Right renal cortex interstitium (tissue), 3 donors: ENCODE measurements around the gene ZNF521. TPM values are rescaled to one million over a fixed set of nuclear protein-coding genes. Genes with fewer than 3 reads are reported as not detected.
A peak's percentile ranks its signal among the peaks of the same experiment; 100 is the strongest.

Source experiments
- DNase-seq, 3 donors: peaks; one replicate each; pipeline ENCODE4 v3.0.0-alpha.2; 2013; ENCODE audit warnings: low read depth in 3 of 3, low spot score in 2 of 3
- polyA plus RNA-seq, 3 donors: library from polyadenylated mRNA; unstranded; fragments of 120-200 nt; gene quantifications; one replicate each; pipeline ENCODE4 v1.2.1, GENCODE V29; 2013; ENCODE audit not compliant: insufficient read length in 3 of 3

The ZNF521 gene
- polyA plus RNA-seq, 3 donors: 42.2 to 45.1 (median 43.0) TPM

- no peak for DNase-seq
These were observed 11.2 kb downstream of the ZNF521 start for GRCh38 chr18:25340762-25341161.

DNA sequence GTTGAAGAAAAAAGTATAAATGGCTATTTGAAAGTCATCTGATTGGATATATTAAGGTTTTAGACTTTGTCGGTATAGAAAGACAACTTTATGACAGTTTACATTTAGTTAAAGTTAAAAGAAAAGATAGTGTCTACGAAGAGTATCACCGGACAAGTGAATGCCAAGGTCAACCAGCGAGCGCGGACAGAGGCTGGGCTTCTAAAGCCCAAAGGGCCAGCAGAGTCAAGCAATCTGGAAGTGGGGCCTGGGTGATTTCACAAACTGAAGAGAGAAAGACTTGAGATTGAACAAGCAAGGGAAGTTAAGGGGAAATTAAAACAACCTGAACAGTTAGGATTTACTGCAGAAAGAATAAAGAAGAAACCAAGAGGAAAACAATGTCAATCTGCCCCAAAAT lies 16.3 kb downstream of the ZNF521 start:
- no peak for DNase-seq

DNA sequence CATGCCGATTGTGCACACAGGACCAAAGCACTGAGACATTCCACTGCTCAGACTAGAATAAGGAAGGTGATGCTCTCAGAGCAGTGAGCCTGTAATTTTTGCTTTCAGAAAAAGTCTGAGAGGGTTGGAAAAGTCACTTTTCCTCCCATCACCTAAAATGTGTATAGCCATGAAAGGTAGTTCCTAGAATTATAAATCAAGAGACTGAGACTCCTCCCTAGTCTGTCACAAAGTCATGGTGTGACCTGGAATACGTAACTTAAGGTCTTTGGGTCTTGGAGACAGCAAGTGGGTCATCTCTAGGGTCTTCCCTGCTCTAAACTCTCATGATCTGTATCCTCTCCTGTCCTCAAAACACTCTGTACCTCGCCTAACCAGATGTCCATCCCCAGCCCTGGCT lies 16.9 kb downstream of the ZNF521 start:
- no peak for DNase-seq

DNA sequence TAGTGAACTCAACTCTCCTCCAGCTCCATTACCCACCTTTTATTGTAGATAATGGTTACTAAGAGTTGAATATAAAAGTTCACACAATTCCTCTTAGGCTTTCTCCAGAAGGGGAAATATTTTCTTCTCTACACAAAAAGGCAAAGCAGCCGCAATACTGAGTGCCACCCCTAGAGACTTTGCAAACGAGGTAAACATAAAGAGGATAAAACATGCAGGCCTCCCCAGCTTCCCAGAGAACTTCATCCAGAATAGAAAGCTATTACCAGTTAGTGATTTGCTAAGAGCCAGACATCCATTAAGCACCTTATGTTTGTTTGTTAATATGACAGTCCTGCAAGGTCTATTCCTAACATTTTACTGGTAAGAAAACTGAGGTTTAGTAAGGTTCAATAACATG lies 17.4 kb downstream of the ZNF521 start:
- DNase-seq: no peak

DNA sequence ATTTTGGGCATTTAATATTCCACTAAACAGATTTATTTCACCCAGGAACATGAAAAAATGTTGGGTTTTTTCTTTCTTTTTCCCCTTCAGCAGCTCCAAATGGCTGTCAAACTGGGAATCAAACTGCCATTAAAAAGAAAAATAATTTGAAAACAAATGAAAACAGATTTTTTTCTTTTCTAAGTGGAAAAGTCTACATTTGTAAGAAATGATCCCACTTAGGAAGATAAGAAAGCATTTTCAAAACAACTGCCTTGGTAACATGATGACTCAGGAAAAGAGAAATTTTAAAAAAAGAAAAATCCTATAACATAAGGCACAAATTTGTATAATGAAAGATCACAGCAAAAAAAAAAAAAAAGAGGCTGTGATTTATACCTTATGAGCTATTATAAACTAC lies 20.0 kb downstream of the ZNF521 start:
- no peak for DNase-seq

- no peak for DNase-seq
These were observed 22.2 kb downstream of the ZNF521 start for GRCh38 chr18:25329783-25330182.

- DNase-seq: no peak
These were observed 24.4 kb downstream of the ZNF521 start for GRCh38 chr18:25327584-25327983.

- no peak for DNase-seq
These were observed 25.5 kb downstream of the ZNF521 start for GRCh38 chr18:25326361-25326952.

DNA sequence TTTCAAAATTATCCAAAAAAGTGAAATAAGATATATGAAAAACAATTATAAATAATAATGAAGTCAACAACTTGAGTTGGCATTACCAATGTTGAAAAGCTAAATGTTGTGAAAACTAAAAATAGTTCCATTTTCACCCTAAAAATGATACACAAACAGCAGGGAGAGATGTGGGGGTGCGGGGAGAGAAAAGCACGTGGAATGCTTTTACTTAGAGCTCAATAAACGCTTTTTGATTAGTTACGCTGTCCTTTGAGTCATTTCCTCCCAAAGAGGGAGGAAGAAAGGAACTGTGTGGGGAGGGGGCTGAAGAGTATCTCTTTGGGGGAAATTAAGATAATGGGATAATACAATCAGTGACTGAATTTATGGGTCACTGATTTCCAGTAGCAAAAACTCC lies 29.2 kb downstream of the ZNF521 start:
- DNase-seq: no peak

DNA sequence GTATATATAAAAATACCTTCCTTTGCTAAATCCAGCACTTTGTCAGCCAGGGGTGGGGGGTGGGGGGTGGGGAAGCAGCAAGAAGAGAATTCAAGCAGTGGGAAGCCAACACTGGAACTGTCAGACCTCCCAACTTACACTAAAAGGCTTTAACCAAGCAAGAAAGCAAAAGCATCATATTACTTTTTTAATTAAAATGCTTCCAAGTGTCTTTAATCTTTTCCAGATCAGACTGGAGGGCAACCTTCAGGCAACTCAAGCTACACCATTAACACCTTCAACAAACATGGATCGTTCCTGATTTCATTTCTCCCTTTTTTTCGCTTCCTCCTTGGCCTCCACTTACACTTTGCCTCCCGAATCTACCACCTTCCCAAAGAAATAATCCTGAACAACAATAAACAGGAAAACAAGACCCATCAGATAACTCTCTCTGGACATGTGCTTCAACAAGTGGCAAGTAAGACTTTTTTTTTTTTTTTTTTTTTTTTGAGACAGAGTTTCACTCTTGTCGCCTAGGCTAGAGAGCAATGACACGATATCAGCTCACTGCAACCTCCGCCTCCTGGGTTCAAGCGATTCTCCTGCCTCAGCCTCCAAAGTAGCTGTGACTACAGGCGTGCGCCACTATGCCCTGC lies 35.5 kb downstream of the ZNF521 start:
- DNase-seq: peak in 2 of 3 donors; percentile 17 to 26

DNA sequence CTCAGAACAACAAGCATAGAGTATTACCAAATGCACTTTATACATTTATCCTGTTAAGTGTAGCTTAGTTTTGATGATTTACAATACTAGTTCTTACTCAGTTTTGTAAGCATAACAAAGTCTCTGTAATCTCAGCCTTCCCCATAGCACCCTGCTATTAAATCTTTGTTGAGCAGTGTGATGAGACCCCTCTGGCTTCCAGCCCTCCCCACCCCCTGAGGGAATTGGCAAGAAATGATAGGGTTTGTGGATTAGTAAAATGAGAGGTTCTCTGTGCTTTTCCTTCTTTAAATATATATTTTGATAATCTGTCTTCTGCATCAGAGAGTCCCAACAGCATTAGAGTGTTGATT lies 37.2 kb downstream of the ZNF521 start:
- DNase-seq: no peak

DNA sequence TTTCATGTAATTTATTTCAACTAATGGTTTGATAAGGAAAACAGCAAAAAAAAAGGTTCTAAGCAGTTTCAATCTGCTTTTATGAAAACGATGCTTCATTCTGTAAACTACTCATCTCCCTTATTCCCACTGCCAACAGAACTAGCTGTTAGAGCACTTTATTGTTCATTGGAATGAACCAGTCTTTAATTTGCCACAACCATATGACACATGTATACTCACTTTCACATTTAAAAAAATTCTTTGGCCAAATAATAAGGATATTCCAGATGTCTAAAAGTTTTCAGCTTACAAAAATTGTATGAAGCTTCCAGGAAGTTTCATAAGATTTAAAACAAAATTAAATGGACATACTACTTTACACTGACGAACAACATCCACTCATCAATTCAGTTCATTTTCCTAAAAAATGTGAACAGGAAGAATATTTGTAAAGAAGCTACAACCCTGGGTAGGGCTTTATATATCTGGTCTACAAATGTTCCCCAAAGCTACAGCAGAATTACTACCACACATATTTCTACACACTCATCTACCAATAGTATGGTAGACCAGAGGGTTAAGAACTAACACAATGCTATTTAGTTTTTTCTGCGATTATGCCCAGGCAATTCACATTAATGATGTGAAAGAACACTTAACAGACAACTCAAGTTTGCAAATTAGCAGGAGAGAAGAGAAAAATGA lies 37.7 kb downstream of the ZNF521 start:
- no peak for DNase-seq

DNA sequence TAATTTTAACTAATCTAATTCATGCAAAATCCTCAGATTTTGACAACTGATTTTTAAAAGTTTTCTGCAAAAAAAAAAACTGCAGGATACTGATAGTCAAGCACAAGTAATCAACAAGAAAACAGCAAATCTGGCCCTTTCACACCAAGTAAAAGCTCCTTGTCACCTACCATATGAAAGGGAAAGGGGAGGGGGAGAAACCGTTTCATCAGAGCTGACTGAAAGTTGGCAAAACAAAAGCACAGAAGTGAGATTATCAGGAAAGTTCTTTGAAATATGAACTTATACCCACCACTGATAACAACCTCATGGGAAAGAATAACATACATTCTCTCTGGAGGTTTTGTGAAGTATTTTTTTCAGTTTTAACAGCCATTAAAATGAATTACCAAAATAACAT lies 38.7 kb downstream of the ZNF521 start:
- no peak for DNase-seq

- no peak for DNase-seq
These were observed 41.9 kb downstream of the ZNF521 start for GRCh38 chr18:25310045-25310444.

DNA sequence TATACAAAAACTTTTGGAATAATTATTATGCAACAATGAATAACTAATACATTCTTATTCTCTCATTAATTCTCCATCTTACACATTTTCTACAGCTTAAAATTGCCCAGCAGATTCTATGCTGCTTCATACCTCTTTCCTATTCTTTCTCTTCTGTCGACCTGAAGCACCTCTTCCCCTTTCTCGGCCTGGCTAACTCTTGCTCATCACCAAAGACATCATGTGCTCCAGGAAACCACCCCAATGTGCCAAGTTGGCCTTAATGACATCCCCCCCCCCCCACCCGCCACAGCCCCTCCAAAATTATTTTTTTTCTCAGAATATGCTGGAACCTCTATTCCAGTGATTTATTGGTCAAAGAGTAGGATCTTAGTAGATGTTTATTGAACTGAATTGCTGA lies 43.6 kb downstream of the ZNF521 start:
- DNase-seq: no peak

DNA sequence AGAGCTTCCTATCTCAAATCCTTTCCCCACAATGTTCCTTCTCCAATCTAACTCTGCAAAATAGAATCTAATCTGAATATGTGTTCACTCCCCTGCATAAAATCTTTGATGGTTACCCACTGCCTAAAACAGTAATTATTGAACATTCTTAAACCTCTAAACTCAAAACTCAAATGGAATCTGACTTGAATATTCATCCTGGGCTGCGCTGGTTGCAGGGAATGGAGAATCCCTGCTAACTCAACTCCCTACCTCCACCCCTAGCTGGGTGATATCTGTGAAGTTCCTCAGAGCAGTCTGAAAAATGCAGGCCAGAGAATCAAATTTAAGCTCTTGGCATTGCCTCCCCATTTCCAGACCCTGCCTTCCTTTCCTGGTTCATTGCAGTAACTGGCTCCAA lies 44.8 kb downstream of the ZNF521 start:
- no peak for DNase-seq

DNA sequence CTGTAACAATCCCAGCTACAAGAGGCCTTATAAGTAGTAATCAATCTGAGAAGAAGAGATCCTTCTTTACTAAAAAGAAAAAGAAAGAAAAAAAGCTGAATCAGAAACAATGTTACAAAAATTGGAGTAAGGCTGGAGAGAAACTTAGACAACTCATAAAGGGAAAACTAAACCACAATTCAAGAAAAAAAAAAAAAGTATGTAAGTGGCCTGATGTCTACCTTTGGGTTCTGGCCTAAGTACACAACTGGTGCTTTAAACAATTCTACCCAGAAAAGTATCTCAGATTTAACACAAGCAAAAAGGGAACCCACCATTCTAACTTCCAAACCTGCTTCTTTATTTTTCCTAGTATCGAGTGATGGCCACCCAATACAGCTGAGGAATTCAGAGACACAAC lies 45.3 kb downstream of the ZNF521 start:
- DNase-seq: no peak

- DNase-seq: no peak
These were observed 46.4 kb downstream of the ZNF521 start for GRCh38 chr18:25305584-25305983.

- no peak for DNase-seq
These were observed 51.5 kb downstream of the ZNF521 start for GRCh38 chr18:25300492-25300891.

- no peak for DNase-seq
These were observed 52.3 kb downstream of the ZNF521 start for GRCh38 chr18:25299426-25300300.

- no peak for DNase-seq
These were observed 53.1 kb downstream of the ZNF521 start for GRCh38 chr18:25298853-25299274.
